GM23338 (cell line): Measurements from ENCODE around the gene ACRBP. TPM values are rescaled to one million over a fixed set of nuclear protein-coding genes. Genes with fewer than 3 reads are reported as not detected.

Source experiments
- ATAC-seq: fragments of 200-7000 bp; cut with Tn5 transposase; 3 replicates; pipeline ENCODE4 v1.9.1; 2020
- DNase-seq: peaks from one replicate; pipeline ENCODE4 v3.0.0-alpha.2; 2015; ENCODE audit warnings: low spot score
- H2AFZ ChIP-seq: fragments of 200-600 bp; sonication (generic); 2 replicates; pipeline ENCODE4 v1.8.0; 2016; ENCODE audit warnings: antibody characterized with exemption, mild to moderate bottlenecking, moderate library complexity
- H3F3A ChIP-seq: fragments of 200-600 bp; sonication (generic); replicated peaks from 2 replicates; pipeline ENCODE4 v1.8.0; 2017; ENCODE audit warnings: antibody characterized with exemption, mixed run types, low read depth
- H3K27ac ChIP-seq: fragments of 200-600 bp; sonication (generic); 2 replicates; pipeline ENCODE4 v1.6.1; 2016; ENCODE audit warnings: low read depth
- H3K27me3 ChIP-seq: fragments of 200-600 bp; sonication (generic); 2 replicates; pipeline ENCODE4 v1.8.0; 2016; ENCODE audit warnings: mild to moderate bottlenecking, mixed run types, moderate library complexity; ENCODE audit not compliant: insufficient read depth
- H3K36me3 ChIP-seq: fragments of 200-600 bp; sonication (generic); 2 replicates; pipeline ENCODE4 v1.8.0; 2016; ENCODE audit warnings: mild to moderate bottlenecking; ENCODE audit not compliant: insufficient read depth
- H3K4me1 ChIP-seq: fragments of 200-600 bp; sonication (generic); 2 replicates; pipeline ENCODE4 v1.8.0; 2016; ENCODE audit warnings: mild to moderate bottlenecking, moderate library complexity; ENCODE audit not compliant: insufficient read depth
- H3K4me2 ChIP-seq: fragments of 200-600 bp; sonication (generic); 2 replicates; pipeline ENCODE4 v1.7.1; 2017; ENCODE audit warnings: mixed run types
- H3K4me3 ChIP-seq: fragments of 200-600 bp; sonication (generic); 2 replicates; pipeline ENCODE4 v1.6.1; 2016; ENCODE audit warnings: mixed run types
- H3K79me2 ChIP-seq: fragments of 200-600 bp; sonication (generic); replicated peaks from 2 replicates; pipeline ENCODE4 v1.8.0; 2017; ENCODE audit warnings: mild to moderate bottlenecking; ENCODE audit not compliant: insufficient read depth
- H3K9me2 ChIP-seq: fragments of 200-600 bp; sonication (generic); 2 replicates; pipeline ENCODE4 v1.8.0; 2017; ENCODE audit not compliant: insufficient read depth
- H4K20me1 ChIP-seq: fragments of 200-600 bp; sonication (generic); replicated peaks from 2 replicates; pipeline ENCODE4 v1.8.0; 2017; ENCODE audit warnings: mild to moderate bottlenecking; ENCODE audit not compliant: insufficient read depth
- H3K27ac Mint-ChIP-seq: 2 replicates; pipeline ENCODE4 v1.8.0; 2020; ENCODE audit warnings: inconsistent platforms, mild to moderate bottlenecking, moderate library complexity, mixed read lengths
- H3K27me3 Mint-ChIP-seq: 3 replicates; pipeline ENCODE4 v1.8.0; 2022; ENCODE audit warnings: low read depth, mild to moderate bottlenecking, moderate library complexity, mixed read lengths, inconsistent platforms; ENCODE audit not compliant: insufficient read depth, poor library complexity
- H3K36me3 Mint-ChIP-seq: 3 replicates; pipeline ENCODE4 v1.8.0; 2021; ENCODE audit warnings: low read depth, mild to moderate bottlenecking, inconsistent platforms, moderate library complexity, mixed read lengths
- H3K4me1 Mint-ChIP-seq: 3 replicates; pipeline ENCODE4 v1.8.0; 2020; ENCODE audit warnings: mild to moderate bottlenecking, inconsistent platforms, mixed read lengths
- H3K4me3 Mint-ChIP-seq: 3 replicates; pipeline ENCODE4 v1.8.0; 2021; ENCODE audit warnings: moderate library complexity, mild to moderate bottlenecking, inconsistent platforms, mixed read lengths
- H3K9me3 Mint-ChIP-seq: 3 replicates; pipeline ENCODE4 v1.8.0; 2020; ENCODE audit warnings: moderate library complexity, mild to moderate bottlenecking, inconsistent platforms, mixed read lengths
- EZH2 ChIP-seq: fragments of 200-600 bp; sonication (generic); IDR thresholded peaks from one replicate; pipeline ENCODE4 v1.8.0; 2017; ENCODE audit warnings: antibody characterized with exemption, mild to moderate bottlenecking, low read depth; ENCODE audit not compliant: unreplicated experiment
- EZH2phosphoT487 ChIP-seq: fragments of 200-600 bp; sonication (generic); IDR thresholded peaks from one replicate; pipeline ENCODE4 v1.8.1; 2018; ENCODE audit warnings: antibody characterized with exemption; ENCODE audit not compliant: unreplicated experiment
- JUNB ChIP-seq: IDR thresholded peaks from one replicate; pipeline ENCODE4 v1.6.1; 2016; ENCODE audit warnings: antibody characterized with exemption; ENCODE audit not compliant: unreplicated experiment
- NANOG ChIP-seq: IDR thresholded peaks from 2 replicates; pipeline ENCODE4 v1.6.1; 2016; ENCODE audit warnings: antibody characterized with exemption, borderline replicate concordance
- POLR2AphosphoS5 ChIP-seq: IDR thresholded peaks from 2 replicates; pipeline ENCODE4 v1.6.1; 2016; ENCODE audit warnings: antibody characterized with exemption, low read depth
- STAT1 ChIP-seq: IDR thresholded peaks from one replicate; pipeline ENCODE4 v1.6.1; 2016; ENCODE audit warnings: antibody characterized with exemption; ENCODE audit not compliant: unreplicated experiment
- ZNF331 ChIP-seq: fragments of 250-450 bp; sonication (Bioruptor Pico); IDR thresholded peaks from 2 replicates; pipeline ENCODE4 v1.5.0; 2020; ENCODE audit warnings: low read depth, mild to moderate bottlenecking, moderate library complexity
- polyA plus RNA-seq: library from polyadenylated mRNA; unstranded; fragments of >200 nt; fragmentation: Nextera tagmentation; extraction: Ambion mirVana; gene quantifications from 2 replicates; pipeline ENCODE4 v1.2.1, GENCODE V29; 2016
- total RNA-seq: library from RNA; depleted of rRNA; stranded (reverse); fragments of >200 nt; shearing (Covaris generic); gene quantifications from 2 replicates; pipeline ENCODE4 v1.2.3, GENCODE V29; 2014
- TF ChIP-seq, protein P1 (sequence below): IDR thresholded peaks from 2 replicates; pipeline ENCODE4 v1.6.1; 2016; ENCODE audit warnings: antibody characterized with exemption
- TF ChIP-seq, protein P2 (sequence below), 2 experiments: fragments of 200-600 bp in 1 of 2; sonication (generic) in 1 of 2; conservative IDR thresholded peaks; 2 replicates each; pipeline versions ENCODE4 v1.5.1 to v1.6.1; 2016 to 2017; ENCODE audit warnings: antibody characterized with exemption in 2 of 2, low read depth in 2 of 2, mild to moderate bottlenecking in 2 of 2, moderate library complexity in 1 of 2

ACRBP gene
- total and polyA plus RNA-seq, 2 experiments from 2014 or later, result 0.70 to 2.2 TPM

DNA sequence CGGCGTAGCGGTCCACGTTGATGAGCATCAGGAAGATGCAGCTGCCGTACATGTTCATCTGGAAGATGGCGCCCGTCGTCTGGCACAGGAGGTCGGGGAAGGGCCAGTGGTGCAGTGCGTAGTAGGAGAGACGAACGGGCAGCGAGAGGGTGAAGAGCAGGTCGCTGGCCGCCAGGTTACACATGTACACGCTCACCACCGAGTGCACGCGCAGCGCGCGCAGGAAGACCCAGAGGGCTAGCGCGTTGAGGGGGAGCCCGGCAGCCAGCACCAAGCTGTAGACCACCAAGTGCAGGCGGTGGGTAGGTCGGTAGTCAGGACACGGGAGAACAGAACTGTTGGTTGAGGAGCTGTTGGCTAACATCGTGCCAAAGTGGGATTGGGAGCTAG is 26.4 kb downstream of the ACRBP start:
- no peaks in the 10 kb centered on the region for H4K20me1 ChIP-seq
- no peak overlapping the region for H3K27ac Mint-ChIP-seq
- no peaks in the 10 kb centered on the region; the same call in 2 of the 3 replicates for H3K36me3 Mint-ChIP-seq
- peaks cover 4% of the 10 kb centered on the region; the same call in 1 of the 2 replicates for H3K9me2 ChIP-seq
- no peak for ATAC-seq
- H3K79me2 ChIP-seq, result no peaks in the 10 kb centered on the region
- H3K4me3 Mint-ChIP-seq, result no peak overlapping the region; the same call in 2 of the 3 replicates
- peak overlapping the region; percentile 100 for H2AFZ ChIP-seq
- peaks cover 9% of the 10 kb centered on the region for H3K4me1 Mint-ChIP-seq
- H3K27ac ChIP-seq, result no peak overlapping the region
- H3K9me3 Mint-ChIP-seq, result peaks cover 3% of the 10 kb centered on the region; the same call in 1 of the 3 replicates
- H3K36me3 ChIP-seq, result no peaks in the 10 kb centered on the region
- H3F3A ChIP-seq, result peaks cover 10% of the 10 kb centered on the region; the same call in 1 of the 2 replicates
- H3K27me3 ChIP-seq, result peaks cover 33% of the 10 kb centered on the region
- peak overlapping the region; percentile 65 for H3K4me2 ChIP-seq
- DNase-seq, result no peak
- peak overlapping the region; percentile 55 for H3K4me3 ChIP-seq
- H3K27me3 Mint-ChIP-seq, result peaks cover 27% of the 10 kb centered on the region
- H3K4me1 ChIP-seq, result peaks cover 4% of the 10 kb centered on the region; the same call in 1 of the 2 replicates
- TF ChIP-seq, protein P1, sequence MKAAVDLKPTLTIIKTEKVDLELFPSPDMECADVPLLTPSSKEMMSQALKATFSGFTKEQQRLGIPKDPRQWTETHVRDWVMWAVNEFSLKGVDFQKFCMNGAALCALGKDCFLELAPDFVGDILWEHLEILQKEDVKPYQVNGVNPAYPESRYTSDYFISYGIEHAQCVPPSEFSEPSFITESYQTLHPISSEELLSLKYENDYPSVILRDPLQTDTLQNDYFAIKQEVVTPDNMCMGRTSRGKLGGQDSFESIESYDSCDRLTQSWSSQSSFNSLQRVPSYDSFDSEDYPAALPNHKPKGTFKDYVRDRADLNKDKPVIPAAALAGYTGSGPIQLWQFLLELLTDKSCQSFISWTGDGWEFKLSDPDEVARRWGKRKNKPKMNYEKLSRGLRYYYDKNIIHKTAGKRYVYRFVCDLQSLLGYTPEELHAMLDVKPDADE, result no peak
- TF ChIP-seq ZNF331 (CRISPR knock-in tag) (no peak), EZH2phosphoT487 (no peak), JUNB (no peak), EZH2 (no peak)

- peaks cover 4% of the 10 kb centered on the region; the same call in 1 of the 2 replicates for H3K9me2 ChIP-seq
- peak overlapping the region; percentile 81 for H3K4me2 ChIP-seq
- H3K36me3 Mint-ChIP-seq, result no peaks in the 10 kb centered on the region; the same call in 2 of the 3 replicates
- no peak overlapping the region for H3K27ac Mint-ChIP-seq
- ATAC-seq (peak; percentile 92), DNase-seq (peak; percentile 95)
- peak overlapping the region; percentile 100 for H2AFZ ChIP-seq
- peaks cover 33% of the 10 kb centered on the region for H3K27me3 ChIP-seq
- H4K20me1 ChIP-seq, result no peaks in the 10 kb centered on the region
- H3K27me3 Mint-ChIP-seq, result peaks cover 26% of the 10 kb centered on the region
- peaks cover 3% of the 10 kb centered on the region; the same call in 1 of the 3 replicates for H3K9me3 Mint-ChIP-seq
- H3K27ac ChIP-seq, result no peak overlapping the region
- peaks cover 12% of the 10 kb centered on the region for H3K4me1 Mint-ChIP-seq
- H3K4me3 Mint-ChIP-seq, result peak overlapping the region; percentile 55
- H3K36me3 ChIP-seq, result no peaks in the 10 kb centered on the region
- peaks cover 4% of the 10 kb centered on the region; the same call in 1 of the 2 replicates for H3K4me1 ChIP-seq
- no peaks in the 10 kb centered on the region for H3K79me2 ChIP-seq
- peak overlapping the region; percentile 55 for H3K4me3 ChIP-seq
- peaks cover 10% of the 10 kb centered on the region; the same call in 1 of the 2 replicates for H3F3A ChIP-seq
- no peak for TF ChIP-seq EZH2
- TF ChIP-seq, protein P1, result no peak
- no peak for TF ChIP-seq NANOG
- no peak for TF ChIP-seq JUNB
- peak; percentile 63 for TF ChIP-seq POLR2AphosphoS5
- TF ChIP-seq ZNF331 (CRISPR knock-in tag), result no peak
- TF ChIP-seq, protein P2, sequence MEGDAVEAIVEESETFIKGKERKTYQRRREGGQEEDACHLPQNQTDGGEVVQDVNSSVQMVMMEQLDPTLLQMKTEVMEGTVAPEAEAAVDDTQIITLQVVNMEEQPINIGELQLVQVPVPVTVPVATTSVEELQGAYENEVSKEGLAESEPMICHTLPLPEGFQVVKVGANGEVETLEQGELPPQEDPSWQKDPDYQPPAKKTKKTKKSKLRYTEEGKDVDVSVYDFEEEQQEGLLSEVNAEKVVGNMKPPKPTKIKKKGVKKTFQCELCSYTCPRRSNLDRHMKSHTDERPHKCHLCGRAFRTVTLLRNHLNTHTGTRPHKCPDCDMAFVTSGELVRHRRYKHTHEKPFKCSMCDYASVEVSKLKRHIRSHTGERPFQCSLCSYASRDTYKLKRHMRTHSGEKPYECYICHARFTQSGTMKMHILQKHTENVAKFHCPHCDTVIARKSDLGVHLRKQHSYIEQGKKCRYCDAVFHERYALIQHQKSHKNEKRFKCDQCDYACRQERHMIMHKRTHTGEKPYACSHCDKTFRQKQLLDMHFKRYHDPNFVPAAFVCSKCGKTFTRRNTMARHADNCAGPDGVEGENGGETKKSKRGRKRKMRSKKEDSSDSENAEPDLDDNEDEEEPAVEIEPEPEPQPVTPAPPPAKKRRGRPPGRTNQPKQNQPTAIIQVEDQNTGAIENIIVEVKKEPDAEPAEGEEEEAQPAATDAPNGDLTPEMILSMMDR (conservative IDR thresholded peaks at IDR 0.05; ENCODE audit: low read depth in 2 of 2), result peak; percentile 61 to 94
- no peak for TF ChIP-seq EZH2phosphoT487
- TF ChIP-seq STAT1, result no peak
Measured at GRCh38 chr12:6620137-6620884, 26.9 kb downstream of the ACRBP start.
